GM12878 (cell line): Measurements from ENCODE around the gene PTK6. TPM values are rescaled to one million over a fixed set of nuclear protein-coding genes. Genes with fewer than 3 reads are reported as not detected.

Source experiments
- ATAC-seq: fragments of 200-7000 bp; cut with Tn5 transposase; 3 replicates; pipeline ENCODE4 v1.9.1; 2020; ENCODE audit warnings: mild to moderate bottlenecking, moderate library complexity
- BruUV-seq: library from RNA; stranded (reverse); fragments of 400-500 nt; replicated peaks from 2 replicates; lab custom pipeline; 2021; lab: Mats Ljungman, UMichigan
- CTCF ChIA-PET: fragments of 300-600 bp; sonication (Branson Sonifier 250); formaldehyde crosslinking; extraction: SDS; loops from one replicate; lab custom pipeline; 2021; ENCODE audit warnings: inconsistent platforms; lab: Yijun Ruan, JAX
- POLR2A ChIA-PET: fragments of 350-600 bp; formaldehyde crosslinking; extraction: SDS; loops from one replicate; lab custom pipeline; 2021; ENCODE audit warnings: inconsistent platforms; lab: Charles Lee
- RAD21 ChIA-PET: fragments of 300-600 bp; sonication (Branson Sonifier 250); formaldehyde crosslinking; loops from one replicate; lab custom pipeline; 2023; ENCODE audit warnings: antibody characterized with exemption; ENCODE audit not compliant: unreplicated experiment; lab: Charles Lee
- SMC1A ChIA-PET: fragments of 300-600 bp; sonication (Branson Sonifier 250); formaldehyde crosslinking; loops from one replicate; lab custom pipeline; 2023; ENCODE audit not compliant: unreplicated experiment, uncharacterized antibody; lab: Charles Lee
- DNase-seq: peaks from one replicate; pipeline ENCODE4 v3.0.0-alpha.2; 2011; ENCODE audit warnings: low read depth, low spot score
- FAIRE-seq: peaks from 3 replicates; lab custom pipeline; 2011; peaks lifted over from hg19 to GRCh38; lab: Jason Lieb, UNC
- H2AFZ ChIP-seq: 2 replicates; pipeline ENCODE4 v1.6.0; 2011; ENCODE audit warnings: low read depth, low read length, control low read depth; ENCODE audit not compliant: control insufficient read depth
- H3K27ac ChIP-seq: 2 replicates; pipeline ENCODE4 v1.5.1; 2011; ENCODE audit warnings: control low read depth; ENCODE audit not compliant: control insufficient read depth, insufficient read depth
- H3K27me3 ChIP-seq, 2 experiments: replicated peaks in 1 of 2; 2 replicates each; pipeline versions ENCODE4 v1.6.0 to v1.6.1; 2011; ENCODE audit warnings: low read length in 1 of 2; ENCODE audit not compliant: control insufficient read depth in 2 of 2, insufficient read depth in 2 of 2
- H3K36me3 ChIP-seq, 2 experiments: 2 replicates each; pipeline ENCODE4 v1.5.1; 2011; ENCODE audit warnings: low read length in 1 of 2; ENCODE audit not compliant: control insufficient read depth in 2 of 2, insufficient read depth in 2 of 2
- H3K4me1 ChIP-seq: 2 replicates; pipeline ENCODE4 v1.6.1; 2011; ENCODE audit warnings: mild to moderate bottlenecking, low read length, moderate library complexity, mixed read lengths; ENCODE audit not compliant: control insufficient read depth, insufficient read depth
- H3K4me2 ChIP-seq: 2 replicates; pipeline ENCODE4 v1.6.0; 2011; ENCODE audit warnings: control low read depth; ENCODE audit not compliant: control insufficient read depth, insufficient read depth
- H3K4me3 ChIP-seq: fragments of 200-600 bp; sonication (generic); 2 replicates; pipeline ENCODE4 v1.5.1; 2016
- H3K79me2 ChIP-seq: 2 replicates; pipeline ENCODE4 v1.6.0; 2011; ENCODE audit warnings: low read length; ENCODE audit not compliant: control insufficient read depth, insufficient read depth
- H3K9ac ChIP-seq: 2 replicates; pipeline ENCODE4 v1.8.0; 2011; ENCODE audit warnings: low read length, control low read depth, mixed read lengths; ENCODE audit not compliant: control insufficient read depth, insufficient read depth
- H3K9me3 ChIP-seq: replicated peaks from 3 replicates; pipeline ENCODE4 v1.5.1; 2011; ENCODE audit warnings: mild to moderate bottlenecking, low read length; ENCODE audit not compliant: control insufficient read depth, insufficient read depth
- H4K20me1 ChIP-seq: 2 replicates; pipeline ENCODE4 v1.6.0; 2011; ENCODE audit not compliant: control insufficient read depth, insufficient read depth
- BACH1 ChIP-seq: fragments of 450-650 bp; IDR thresholded peaks from 2 replicates; pipeline ENCODE4 v1.6.1; 2017; ENCODE audit warnings: mild to moderate bottlenecking, borderline replicate concordance
- BHLHE40 ChIP-seq, 2 experiments: fragments of 450-650 bp in 1 of 2; IDR thresholded peaks; 2 replicates each; pipeline ENCODE4 v1.6.1; 2011 to 2017; ENCODE audit warnings: low read depth in 2 of 2, borderline replicate concordance in 1 of 2, improper control_type of control experiment in 1 of 2, low read length in 1 of 2, mild to moderate bottlenecking in 1 of 2
- DPF2 ChIP-seq: fragments of 450-650 bp; IDR thresholded peaks from 2 replicates; pipeline ENCODE4 v1.6.1; 2017; ENCODE audit warnings: mild to moderate bottlenecking
- KAT2A ChIP-seq: conservative IDR thresholded peaks from 2 replicates; pipeline ENCODE4 v1.6.1; 2011; ENCODE audit warnings: low read depth, low read length; ENCODE audit not compliant: control insufficient read depth
- MEF2A ChIP-seq: IDR thresholded peaks from 2 replicates; pipeline ENCODE4 v1.6.1; 2011; ENCODE audit warnings: low read depth, mild to moderate bottlenecking, low read length, moderate library complexity; ENCODE audit not compliant: insufficient read depth
- MYB ChIP-seq: fragments of 150-350 bp; IDR thresholded peaks from 2 replicates; pipeline ENCODE4 v1.6.1; 2014; ENCODE audit warnings: mild to moderate bottlenecking, low read depth, low read length, borderline replicate concordance
- NFIC ChIP-seq: IDR thresholded peaks from 2 replicates; pipeline ENCODE4 v1.6.1; 2012; ENCODE audit warnings: low read depth, mild to moderate bottlenecking, inconsistent platforms, low read length, moderate library complexity
- NFYB ChIP-seq: IDR thresholded peaks from 2 replicates; pipeline ENCODE4 v1.6.1; 2011; ENCODE audit warnings: low read depth, mild to moderate bottlenecking, low read length, improper control_type of control experiment, moderate library complexity; ENCODE audit not compliant: insufficient read depth
- POU2F2 ChIP-seq: IDR thresholded peaks from 3 replicates; pipeline ENCODE4 v1.6.1; 2011; ENCODE audit warnings: low read depth, mild to moderate bottlenecking, low read length, borderline replicate concordance
- RB1 ChIP-seq: fragments of 450-650 bp; formaldehyde crosslinking; IDR thresholded peaks from 2 replicates; pipeline ENCODE4 v1.6.1; 2017; ENCODE audit warnings: mild to moderate bottlenecking, borderline replicate concordance
- RELA ChIP-seq: fragments of 450-650 bp; IDR thresholded peaks from 2 replicates; pipeline ENCODE4 v1.8.0; 2014; ENCODE audit warnings: borderline replicate concordance; ENCODE audit not compliant: partially characterized antibody
- RUNX3 ChIP-seq: IDR thresholded peaks from 2 replicates; pipeline ENCODE4 v1.6.1; 2012; ENCODE audit warnings: low read length, inconsistent platforms
- SP1 ChIP-seq: IDR thresholded peaks from one replicate; pipeline ENCODE4 v1.6.1; 2011; ENCODE audit warnings: low read depth, low read length
- SRF ChIP-seq, 2 experiments: IDR thresholded peaks; 2 replicates each; pipeline ENCODE4 v1.6.1; 2011; ENCODE audit warnings: low read depth in 2 of 2, low read length in 2 of 2, mild to moderate bottlenecking in 1 of 2, moderate library complexity in 1 of 2
- WRNIP1 ChIP-seq: IDR thresholded peaks from 2 replicates; pipeline ENCODE4 v1.6.1; 2011; ENCODE audit warnings: low read depth, low read length, improper control_type of control experiment, borderline replicate concordance
- ZBED1 ChIP-seq: IDR thresholded peaks from 2 replicates; pipeline ENCODE4 v1.6.1; 2016; ENCODE audit warnings: borderline replicate concordance
- WGBS: methylation state at CpG from one replicate; pipeline ENCODE4 v1.1.6; 2016; ENCODE audit warnings: low lambda C conversion rate; ENCODE audit not compliant: insufficient replicate concordance, insufficient coverage; ENCODE audit errors: missing lambda C conversion rate; 5-methylcytosine and 5-hydroxymethylcytosine counted together
- in situ Hi-C: fragments of 300-500 bp; cut with MboI; formaldehyde crosslinking; loops from 9 replicates; pipeline ENCODE4 v1.14.3; 2018; ENCODE audit warnings: mixed read lengths
- intact Hi-C: fragments of 100-400 bp; cut with micrococcal nuclease; formaldehyde crosslinking; loops from one replicate; pipeline ENCODE4 v1.14.2; 2022; ENCODE audit not compliant: unreplicated experiment
- polyA plus RNA-seq, 11 experiments: library from polyadenylated mRNA; depleted of rRNA in 4 of 11; unstranded in 6 of 11; stranded (reverse) in 5 of 11; fragments of >200 nt; fragmentation: Nextera tagmentation in 4 of 11; fragmentation: Illumina TruSeq in 1 of 11; extraction: Ambion mirVana in 4 of 11; extraction: Trizol in 1 of 11; gene quantifications; 1 replicate in 1 of 11; 2 replicates in 10 of 11; pipeline versions ENCODE4 v1.2.1 to v1.2.3, GENCODE V29; 2011 to 2016; ENCODE audit warnings: inconsistent platforms in 2 of 11, missing spikeins in 2 of 11, low read depth in 1 of 11
- total RNA-seq, 4 experiments: library from RNA; depleted of rRNA in 3 of 4; stranded (reverse); fragments of >200 nt in 3 of 4; fragmentation: Illumina TruSeq in 1 of 4; extraction: Trizol in 1 of 4; gene quantifications; 2 replicates each; pipeline versions ENCODE4 v1.2.1 to v1.2.3, GENCODE V29; 2013 to 2021
- TF ChIP-seq, protein P1 (sequence below): IDR thresholded peaks from 2 replicates; pipeline ENCODE4 v1.6.1; 2011; ENCODE audit warnings: mild to moderate bottlenecking, low read depth, low read length, moderate library complexity; ENCODE audit not compliant: insufficient replicate concordance
- TF ChIP-seq, protein P2 (sequence below): fragments of 450-650 bp; IDR thresholded peaks from 2 replicates; pipeline ENCODE4 v1.6.1; 2017; ENCODE audit warnings: mild to moderate bottlenecking
- TF ChIP-seq, protein P3 (sequence below): fragments of 450-650 bp; IDR thresholded peaks from 2 replicates; pipeline ENCODE4 v1.6.1; 2018; ENCODE audit warnings: borderline replicate concordance, mild to moderate bottlenecking; ENCODE audit not compliant: partially characterized antibody

Gene PTK6
- total and polyA plus RNA-seq, 10 of the 15 experiments (the other 5 are each of a cell fraction or from before 2014, with no cell fraction given): 0.02 to 0.21 (median 0.09) TPM; not detected in 3

DNA sequence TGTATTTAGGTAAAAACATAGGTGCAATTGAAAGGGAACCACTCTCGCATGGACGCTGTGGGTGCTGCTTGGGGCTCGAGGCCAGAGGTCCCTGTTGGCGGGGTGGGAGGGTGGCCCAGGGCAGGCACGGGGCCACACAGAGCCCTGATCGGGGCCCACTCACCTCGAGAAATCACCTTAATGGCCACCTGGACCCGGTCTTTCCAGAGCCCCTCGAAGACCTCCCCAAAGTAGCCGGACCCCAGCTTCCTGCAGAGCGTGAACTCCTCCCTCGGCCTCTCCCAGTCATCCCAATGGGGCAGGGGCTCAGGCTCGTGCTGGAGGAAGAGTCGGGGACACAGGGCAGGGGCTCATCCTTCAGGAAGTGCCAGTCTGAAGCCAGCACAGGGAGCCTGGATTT, 3.8 kb downstream of the PTK6 start:
- ChIA-PET RAD21 (no interaction called here), CTCF (interaction anchor here (1.5 kb wide), 1 partner anchor 37 kb away, joined by 4 read pairs; no protein-coding TSS in a partner anchor), POLR2A (interaction anchor here (0.6 kb wide), 1 partner anchor 304 kb away, joined by 3 read pairs; no protein-coding TSS in a partner anchor), SMC1A (no interaction called here)
- no peaks in the 10 kb centered on the region; a peak in 1 of 4 replicates for H3K27me3 ChIP-seq
- H3K9me3 ChIP-seq: no peaks in the 10 kb centered on the region
- DNase-seq (no peak), ATAC-seq (no peak), FAIRE-seq (no peak)
- intact Hi-C loops (no loop called here), in situ Hi-C loops (no loop called here)
- no peaks in the 10 kb centered on the region for H4K20me1 ChIP-seq
- H3K36me3 ChIP-seq: no peaks in the 10 kb centered on the region
- no peak overlapping the region for H3K4me2 ChIP-seq
- H3K4me3 ChIP-seq: no peak overlapping the region
- no peak overlapping the region for H2AFZ ChIP-seq
- BruUV-seq: no TSS peak
- WGBS: 30% methylated on average over 13 of the region's 14 CpGs
- no peak overlapping the region for H3K9ac ChIP-seq
- no peaks in the 10 kb centered on the region for H3K79me2 ChIP-seq
- no peak overlapping the region for H3K27ac ChIP-seq
- TF ChIP-seq SRF (IDR thresholded peaks at IDR 0.05; ENCODE audit: low read depth in 2 of 2, low read length in 2 of 2) (no peak), RB1 (no peak), RUNX3 (no peak), BACH1 (no peak), POU2F2 (no peak), NFIC (no peak), DPF2 (no peak), SP1 (no peak), ZBED1 (no peak), MEF2A (no peak), BHLHE40 (IDR thresholded peaks at IDR 0.05; ENCODE audit: borderline replicate concordance in 1 of 2, low read depth in 2 of 2, low read length in 1 of 2) (no peak), MYB (no peak), RELA (no peak), NFYB (no peak), WRNIP1 (no peak), KAT2A (no peak)
- TF ChIP-seq, protein P1, sequence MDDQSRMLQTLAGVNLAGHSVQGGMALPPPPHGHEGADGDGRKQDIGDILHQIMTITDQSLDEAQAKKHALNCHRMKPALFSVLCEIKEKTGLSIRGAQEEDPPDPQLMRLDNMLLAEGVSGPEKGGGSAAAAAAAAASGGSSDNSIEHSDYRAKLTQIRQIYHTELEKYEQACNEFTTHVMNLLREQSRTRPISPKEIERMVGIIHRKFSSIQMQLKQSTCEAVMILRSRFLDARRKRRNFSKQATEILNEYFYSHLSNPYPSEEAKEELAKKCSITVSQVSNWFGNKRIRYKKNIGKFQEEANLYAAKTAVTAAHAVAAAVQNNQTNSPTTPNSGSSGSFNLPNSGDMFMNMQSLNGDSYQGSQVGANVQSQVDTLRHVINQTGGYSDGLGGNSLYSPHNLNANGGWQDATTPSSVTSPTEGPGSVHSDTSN: no peak
- TF ChIP-seq, protein P2, sequence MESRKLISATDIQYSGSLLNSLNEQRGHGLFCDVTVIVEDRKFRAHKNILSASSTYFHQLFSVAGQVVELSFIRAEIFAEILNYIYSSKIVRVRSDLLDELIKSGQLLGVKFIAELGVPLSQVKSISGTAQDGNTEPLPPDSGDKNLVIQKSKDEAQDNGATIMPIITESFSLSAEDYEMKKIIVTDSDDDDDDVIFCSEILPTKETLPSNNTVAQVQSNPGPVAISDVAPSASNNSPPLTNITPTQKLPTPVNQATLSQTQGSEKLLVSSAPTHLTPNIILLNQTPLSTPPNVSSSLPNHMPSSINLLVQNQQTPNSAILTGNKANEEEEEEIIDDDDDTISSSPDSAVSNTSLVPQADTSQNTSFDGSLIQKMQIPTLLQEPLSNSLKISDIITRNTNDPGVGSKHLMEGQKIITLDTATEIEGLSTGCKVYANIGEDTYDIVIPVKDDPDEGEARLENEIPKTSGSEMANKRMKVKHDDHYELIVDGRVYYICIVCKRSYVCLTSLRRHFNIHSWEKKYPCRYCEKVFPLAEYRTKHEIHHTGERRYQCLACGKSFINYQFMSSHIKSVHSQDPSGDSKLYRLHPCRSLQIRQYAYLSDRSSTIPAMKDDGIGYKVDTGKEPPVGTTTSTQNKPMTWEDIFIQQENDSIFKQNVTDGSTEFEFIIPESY: no peak
- TF ChIP-seq, protein P3, sequence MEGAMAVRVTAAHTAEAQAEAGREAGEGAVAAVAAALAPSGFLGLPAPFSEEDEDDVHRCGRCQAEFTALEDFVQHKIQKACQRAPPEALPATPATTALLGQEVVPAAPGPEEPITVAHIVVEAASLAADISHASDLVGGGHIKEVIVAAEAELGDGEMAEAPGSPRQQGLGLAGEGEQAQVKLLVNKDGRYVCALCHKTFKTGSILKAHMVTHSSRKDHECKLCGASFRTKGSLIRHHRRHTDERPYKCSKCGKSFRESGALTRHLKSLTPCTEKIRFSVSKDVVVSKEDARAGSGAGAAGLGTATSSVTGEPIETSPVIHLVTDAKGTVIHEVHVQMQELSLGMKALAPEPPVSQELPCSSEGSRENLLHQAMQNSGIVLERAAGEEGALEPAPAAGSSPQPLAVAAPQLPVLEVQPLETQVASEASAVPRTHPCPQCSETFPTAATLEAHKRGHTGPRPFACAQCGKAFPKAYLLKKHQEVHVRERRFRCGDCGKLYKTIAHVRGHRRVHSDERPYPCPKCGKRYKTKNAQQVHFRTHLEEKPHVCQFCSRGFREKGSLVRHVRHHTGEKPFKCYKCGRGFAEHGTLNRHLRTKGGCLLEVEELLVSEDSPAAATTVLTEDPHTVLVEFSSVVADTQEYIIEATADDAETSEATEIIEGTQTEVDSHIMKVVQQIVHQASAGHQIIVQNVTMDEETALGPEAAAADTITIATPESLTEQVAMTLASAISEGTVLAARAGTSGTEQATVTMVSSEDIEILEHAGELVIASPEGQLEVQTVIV: no peak
- H3K4me1 ChIP-seq: peaks cover 20% of the 10 kb centered on the region
